Activated B cell treated with CpG ODN at 0.5 μM for 24 hours (primary cell): Measurements from ENCODE around the gene FAM110D. TPM values are rescaled to one million over a fixed set of nuclear protein-coding genes. Genes with fewer than 3 reads are reported as not detected.

Experiments used
- ATAC-seq: fragments of 200-7000 bp; cut with Tn5 transposase; one replicate; pipeline ENCODE4 v1.10.0; 2021; ENCODE audit warnings: low read depth, mild to moderate bottlenecking, moderate library complexity
- CTCF ChIA-PET: fragments of 350-600 bp; sonication (Branson Sonifier 250); formaldehyde crosslinking; loops from one replicate; lab custom pipeline; 2021; ENCODE audit warnings: antibody characterized with exemption; lab: Charles Lee
- POLR2A ChIA-PET: fragments of 350-600 bp; sonication (Branson Sonifier 250); formaldehyde crosslinking; loops from one replicate; lab custom pipeline; 2021; ENCODE audit warnings: antibody characterized with exemption; lab: Charles Lee
- DNase-seq: peaks from one replicate; pipeline ENCODE4 v3.0.0; 2022
- H3K27ac Mint-ChIP-seq: one replicate; pipeline ENCODE4 v1.8.0; 2020; ENCODE audit warnings: mixed read lengths
- H3K27me3 Mint-ChIP-seq: one replicate; pipeline ENCODE4 v1.8.0; 2021; ENCODE audit warnings: mixed read lengths
- H3K36me3 Mint-ChIP-seq: one replicate; pipeline ENCODE4 v1.8.0; 2021; ENCODE audit warnings: low read depth, mixed read lengths
- H3K4me1 Mint-ChIP-seq: one replicate; pipeline ENCODE4 v1.8.0; 2021; ENCODE audit warnings: mixed read lengths
- H3K4me3 Mint-ChIP-seq: one replicate; pipeline ENCODE4 v1.8.0; 2020; ENCODE audit warnings: mild to moderate bottlenecking, mixed read lengths
- H3K9me3 Mint-ChIP-seq: one replicate; pipeline ENCODE4 v1.8.0; 2020; ENCODE audit warnings: mixed read lengths
- CTCF ChIP-seq: fragments of 200-600 bp; IDR thresholded peaks from one replicate; pipeline ENCODE4 v1.8.0; 2022; ENCODE audit warnings: antibody characterized with exemption, mild to moderate bottlenecking
- intact Hi-C: fragments of 100-400 bp; cut with micrococcal nuclease; formaldehyde crosslinking; loops from one replicate; pipeline ENCODE4 v1.15.1; 2024
- total RNA-seq: library from RNA; stranded (reverse); gene quantifications from 2 replicates; pipeline ENCODE4 v1.2.3, GENCODE V29; 2022

FAM110D gene
- total RNA-seq, 1 donor from 2014 or later: not detected

- Mint-ChIP-seq H3K4me1 (peaks cover 24% of the 10 kb centered on the region), H3K36me3 (no peaks in the 10 kb centered on the region), H3K4me3 (peak within 1 kb of the TSS; percentile 91), H3K27ac (peak within 1 kb of the TSS; percentile 84), H3K27me3 (no peaks in the 10 kb centered on the region), H3K9me3 (no peaks in the 10 kb centered on the region)
- CTCF ChIA-PET: interaction anchor here (1.2 to 3.1 kb wide), 8 partner anchors 11 to 249 kb away, joined by 3 to 35 read pairs (median 6); partner anchors contain the start of gene CEP85
- POLR2A ChIA-PET: no interaction called here
- intact Hi-C loops: loop anchor here (1.0 to 2.0 kb wide), 4 partner anchors 58 to 195 kb away; partner anchors contain the start of genes CEP85 and PDIK1L
- DNase-seq: no peak
- no peak for ATAC-seq
- TF ChIP-seq CTCF: no peak
Measured at GRCh38 chr1:26168410-26169197, 9.7 kb downstream of the FAM110D start, which contains the start of gene C1orf232. Gene C1orf232, minus strand, starts transcription at chr1:26168963. Its CDS starts 464 bp downstream, at chr1:26168499.

GRCh38 chr1:26169198-26169554 lies 10.3 kb downstream of the FAM110D start:
- H3K36me3 Mint-ChIP-seq: no peaks in the 10 kb centered on the region
- no peak for ATAC-seq
- ChIA-PET CTCF (interaction anchor here (0.6 to 3.1 kb wide), 15 partner anchors 11 to 303 kb away, joined by 3 to 35 read pairs (median 4); partner anchors contain the start of genes CD52, CEP85 and HMGN2), POLR2A (interaction anchor here (0.6 to 1.8 kb wide), 9 partner anchors 12 to 263 kb away, joined by 3 to 13 read pairs (median 4); partner anchors contain the start of genes CD52, CEP85 and DHDDS)
- no peak for DNase-seq
- TF ChIP-seq CTCF: no peak
- no peaks in the 10 kb centered on the region for H3K9me3 Mint-ChIP-seq
- intact Hi-C loops: loop anchor here (1.0 to 2.0 kb wide), 4 partner anchors 58 to 194 kb away; partner anchors contain the start of genes CEP85 and PDIK1L
- H3K4me3 Mint-ChIP-seq: peak overlapping the region; percentile 91
- peaks cover 20% of the 10 kb centered on the region for H3K4me1 Mint-ChIP-seq
- peak overlapping the region; percentile 41 for H3K27ac Mint-ChIP-seq
- no peaks in the 10 kb centered on the region for H3K27me3 Mint-ChIP-seq

DNA sequence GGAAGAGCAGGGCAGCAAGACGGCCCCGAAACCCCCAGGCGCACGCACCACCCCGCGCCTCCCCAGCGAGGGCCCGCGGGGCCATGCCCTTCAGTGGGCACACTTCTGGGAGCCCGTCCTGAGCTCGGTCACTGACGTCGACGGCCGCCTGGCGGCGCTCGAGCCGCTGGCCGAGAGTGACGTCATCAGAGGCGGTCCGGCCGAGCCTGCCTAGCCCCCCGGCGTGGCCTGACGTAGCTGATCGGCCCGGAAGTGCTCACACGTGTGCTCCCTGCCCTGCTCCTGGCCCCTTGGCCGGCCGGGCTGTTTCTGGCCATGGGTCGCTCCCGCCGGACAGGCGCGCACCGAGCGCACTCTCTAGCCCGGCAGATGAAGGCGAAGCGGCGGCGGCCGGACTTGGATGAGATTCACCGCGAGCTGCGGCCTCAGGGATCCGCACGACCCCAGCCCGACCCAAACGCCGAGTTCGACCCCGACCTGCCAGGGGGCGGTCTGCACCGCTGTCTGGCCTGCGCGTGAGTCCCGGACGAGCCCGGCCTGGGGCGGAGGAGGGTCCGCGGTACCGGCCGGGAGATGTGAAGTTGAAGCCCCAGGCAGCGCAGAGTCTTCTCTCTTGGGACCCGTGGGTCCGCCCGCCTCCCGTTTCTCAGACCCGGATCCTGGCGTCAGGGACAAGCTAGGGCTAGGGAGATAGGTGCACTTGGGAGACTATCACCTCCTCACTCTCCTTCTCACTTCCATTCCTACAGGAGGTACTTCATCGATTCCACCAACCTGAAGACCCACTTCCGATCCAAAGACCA lies 11.0 kb downstream of the FAM110D start, which contains the start of gene ZNF593:
Gene ZNF593, plus strand, starts transcription at position 240 of the 803 bp plus-strand sequence. Its CDS starts 76 bp downstream, at position 316.
- CTCF ChIA-PET: interaction anchor here (0.6 to 3.1 kb wide), 18 partner anchors 12 to 302 kb away, joined by 3 to 35 read pairs (median 4); partner anchors contain the start of genes CD52, CEP85 and HMGN2
- ATAC-seq (peak; percentile 94), DNase-seq (peak; percentile 90)
- POLR2A ChIA-PET: interaction anchor here (0.6 to 1.8 kb wide), 10 partner anchors 13 to 922 kb away, joined by 3 to 13 read pairs (median 4); partner anchors contain the start of genes CD52, CEP85, DHDDS and RSRP1
- H3K9me3 Mint-ChIP-seq: no peaks in the 10 kb centered on the region
- no peaks in the 10 kb centered on the region for H3K27me3 Mint-ChIP-seq
- H3K36me3 Mint-ChIP-seq: no peaks in the 10 kb centered on the region
- H3K4me3 Mint-ChIP-seq: peak within 1 kb of the TSS; percentile 91
- intact Hi-C loops: loop anchor here (1.0 to 2.0 kb wide), 4 partner anchors 59 to 193 kb away; partner anchors contain the start of genes CEP85 and PDIK1L
- peaks cover 16% of the 10 kb centered on the region for H3K4me1 Mint-ChIP-seq
- peak within 1 kb of the TSS; percentile 84 for H3K27ac Mint-ChIP-seq
- TF ChIP-seq CTCF: no peak

DNA sequence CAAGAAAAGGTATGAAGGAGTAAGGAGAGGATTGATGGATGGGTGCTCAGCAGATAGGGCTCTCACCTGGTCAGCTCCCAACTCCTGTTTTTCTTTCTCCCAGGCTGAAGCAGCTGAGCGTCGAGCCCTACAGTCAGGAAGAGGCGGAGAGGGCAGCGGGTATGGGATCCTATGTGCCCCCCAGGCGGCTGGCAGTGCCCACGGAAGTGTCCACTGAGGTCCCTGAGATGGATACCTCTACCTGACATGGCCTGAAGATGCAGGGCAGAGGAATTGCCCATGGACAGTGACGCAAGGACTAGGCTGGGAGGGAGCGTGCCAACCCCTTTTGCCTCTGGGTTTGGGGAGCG lies 11.6 kb downstream of the FAM110D start:
- peak overlapping the region; percentile 84 for H3K27ac Mint-ChIP-seq
- H3K36me3 Mint-ChIP-seq: no peaks in the 10 kb centered on the region
- no peaks in the 10 kb centered on the region for H3K9me3 Mint-ChIP-seq
- H3K4me1 Mint-ChIP-seq: peaks cover 16% of the 10 kb centered on the region
- intact Hi-C loops: no loop called here
- POLR2A ChIA-PET: interaction anchor here (1.2 to 1.8 kb wide), 4 partner anchors 14 to 262 kb away, joined by 3 to 13 read pairs (median 8); partner anchors contain the start of genes CEP85 and DHDDS
- CTCF ChIA-PET: interaction anchor here (1.0 to 3.1 kb wide), 8 partner anchors 14 to 247 kb away, joined by 3 to 35 read pairs (median 6); partner anchors contain the start of gene CEP85
- ATAC-seq (no peak), DNase-seq (no peak)
- TF ChIP-seq CTCF: no peak
- H3K4me3 Mint-ChIP-seq: peak overlapping the region; percentile 91
- H3K27me3 Mint-ChIP-seq: no peaks in the 10 kb centered on the region
